ENCODE measurements around the gene FGD6.

The FGD6 gene

DNA sequence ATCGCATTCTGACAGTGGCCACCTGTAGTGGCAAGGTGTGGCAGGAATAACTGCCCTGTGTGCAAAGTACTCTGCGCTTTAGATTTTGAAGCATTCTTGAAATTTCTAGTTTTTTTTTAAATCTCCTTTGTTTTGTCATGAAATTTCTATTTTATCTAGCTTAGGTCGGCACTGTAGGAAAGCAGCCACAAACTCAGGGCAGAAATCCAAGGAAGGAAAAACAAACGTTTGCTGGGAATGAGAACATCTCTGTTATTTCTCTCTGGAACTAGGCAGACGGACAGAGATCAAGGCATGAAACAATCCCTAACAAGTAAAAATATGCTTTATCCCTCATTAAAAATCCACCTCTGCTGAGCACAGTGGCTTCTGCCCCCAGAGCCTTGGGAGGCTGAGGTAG lies 142.5 kb downstream of the FGD6 start:
- no peak for DNase-seq

DNA sequence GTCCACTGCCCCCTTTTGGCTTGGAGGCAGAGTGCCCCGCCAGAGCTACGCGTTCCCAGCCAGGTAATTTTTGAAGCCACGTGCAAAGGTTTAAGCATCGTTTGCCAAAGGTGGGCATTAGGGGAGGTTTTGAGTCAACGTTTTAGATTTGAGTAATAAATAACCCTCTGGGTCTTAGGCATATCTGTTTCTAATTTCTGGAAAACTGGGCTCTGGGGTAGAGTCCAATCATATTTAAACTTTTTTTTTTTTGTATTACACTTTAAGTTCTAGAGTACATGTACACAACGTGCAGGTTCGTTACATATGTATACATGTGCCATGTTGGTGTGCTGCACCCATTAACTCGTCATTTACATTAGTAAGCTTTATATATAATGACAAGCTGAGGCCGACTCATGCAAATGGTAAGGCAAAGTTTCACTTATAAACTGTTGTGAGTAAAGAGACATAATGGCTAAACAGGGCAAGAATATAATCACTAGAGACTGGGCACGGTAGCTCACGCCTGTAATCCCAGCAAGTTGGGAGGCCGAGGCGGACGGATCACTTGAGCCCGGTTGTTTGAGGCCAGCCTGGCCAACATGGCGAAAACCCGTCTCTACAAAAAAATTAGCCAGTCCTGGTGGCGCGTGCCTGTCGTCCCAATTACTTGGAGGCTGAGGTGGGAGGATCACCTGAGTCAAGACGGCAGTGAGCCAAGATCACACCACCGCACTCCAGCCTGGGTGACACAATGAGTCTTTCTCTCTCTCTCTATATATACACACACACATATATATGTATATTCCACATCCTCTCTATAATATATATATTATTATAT lies 143.4 kb downstream of the FGD6 start:
- no peak for DNase-seq

DNA sequence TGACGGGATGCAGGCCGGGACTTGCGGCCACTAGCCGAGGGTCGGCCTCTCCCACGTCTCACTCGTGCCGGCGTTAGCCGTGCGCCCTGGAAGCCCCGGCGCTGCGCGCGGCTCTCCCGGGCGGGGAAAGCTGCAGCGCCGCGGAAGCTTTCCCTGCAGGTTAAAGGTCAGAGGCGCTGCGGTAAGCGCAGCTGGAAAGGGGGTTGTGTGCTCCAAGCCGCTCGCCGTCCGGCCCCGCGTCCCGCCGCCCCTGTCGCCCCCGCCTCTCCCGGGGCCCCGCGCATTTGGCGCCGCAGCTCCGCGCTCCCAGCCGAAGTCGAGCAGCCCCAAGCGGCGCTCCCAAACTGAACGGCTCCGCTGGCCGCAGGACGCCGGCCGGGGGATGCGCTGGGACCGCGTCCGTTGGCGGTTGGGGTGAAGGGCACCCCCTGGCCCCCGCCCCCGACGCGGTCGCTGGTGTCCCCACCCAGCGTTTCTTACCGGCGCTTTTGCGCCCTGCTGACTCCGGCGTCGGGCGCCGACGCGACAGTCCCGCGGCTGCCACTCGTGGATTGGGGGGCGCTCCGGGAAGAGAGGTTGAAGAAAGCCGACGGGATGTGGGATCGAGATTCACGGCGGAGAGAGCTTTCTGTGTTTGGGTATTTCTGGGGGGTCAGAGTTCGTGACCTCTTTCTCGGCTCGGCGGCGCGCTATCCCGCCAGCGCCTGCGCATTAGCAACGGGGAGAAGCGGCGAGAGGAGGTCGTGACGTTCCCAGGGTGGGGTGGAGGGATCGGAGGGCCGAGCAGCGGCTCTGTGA lies 144.2 kb downstream of the FGD6 start, which contains the start of gene NR2C1:
NR2C1 (minus strand) TSS at position 719 of the 798 bp plus-strand sequence. CDS start 6,234 bp downstream, outside the sequence.
- peak; percentile 94 for DNase-seq

DNA sequence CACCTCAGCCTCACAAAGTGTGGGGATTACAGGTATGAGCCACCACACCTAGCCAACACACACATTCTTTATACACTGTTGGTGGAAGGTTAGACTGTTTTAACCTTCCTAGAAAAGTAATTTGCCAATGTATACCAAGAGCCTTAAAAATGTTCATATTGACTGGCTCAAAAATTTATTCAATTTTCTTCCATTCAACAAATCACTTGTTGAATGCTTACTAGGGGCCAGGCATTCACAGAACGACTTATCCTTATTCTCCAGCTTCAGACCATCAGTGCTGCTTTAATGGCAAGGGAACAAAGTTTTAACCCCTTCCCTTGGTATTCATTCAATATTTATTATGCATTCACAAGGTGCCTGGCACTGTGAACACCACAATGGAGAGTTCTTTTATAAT lies 146.9 kb downstream of the FGD6 start:
- DNase-seq = no peak

DNA sequence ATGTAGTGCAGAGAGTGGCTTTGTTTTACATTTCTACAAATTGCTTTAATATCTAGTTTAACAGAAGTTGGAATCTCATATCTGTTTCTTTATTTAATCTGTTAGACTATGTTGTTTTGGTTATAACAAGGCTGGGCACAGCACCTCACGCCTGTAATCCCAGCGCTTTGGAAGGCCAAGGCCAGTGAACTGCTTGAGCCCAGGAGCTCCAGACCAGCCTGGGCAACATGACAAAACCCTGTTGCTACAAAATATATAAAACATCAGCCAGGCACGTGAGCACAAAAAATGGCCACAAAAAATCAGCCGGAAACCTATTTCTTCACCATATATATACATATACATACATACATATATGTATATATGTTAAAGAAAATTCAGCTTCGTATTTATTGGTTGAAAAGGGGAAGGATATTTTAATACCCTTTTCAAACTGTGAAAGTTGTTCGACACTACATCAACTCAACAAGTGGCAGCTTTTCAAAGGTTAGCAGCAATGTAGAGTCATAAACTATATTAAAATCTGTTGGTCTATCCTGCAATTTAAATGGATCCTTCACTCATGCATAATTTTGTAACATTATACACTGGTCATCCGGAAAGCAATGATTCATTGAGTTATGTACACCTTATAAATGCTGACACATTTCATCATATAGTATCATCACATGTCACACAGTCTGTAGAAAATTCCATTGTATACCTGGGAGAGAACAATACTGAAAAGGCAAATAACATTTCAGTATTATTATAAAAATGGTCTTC lies 151.0 kb downstream of the FGD6 start:
- no peak for DNase-seq

DNA sequence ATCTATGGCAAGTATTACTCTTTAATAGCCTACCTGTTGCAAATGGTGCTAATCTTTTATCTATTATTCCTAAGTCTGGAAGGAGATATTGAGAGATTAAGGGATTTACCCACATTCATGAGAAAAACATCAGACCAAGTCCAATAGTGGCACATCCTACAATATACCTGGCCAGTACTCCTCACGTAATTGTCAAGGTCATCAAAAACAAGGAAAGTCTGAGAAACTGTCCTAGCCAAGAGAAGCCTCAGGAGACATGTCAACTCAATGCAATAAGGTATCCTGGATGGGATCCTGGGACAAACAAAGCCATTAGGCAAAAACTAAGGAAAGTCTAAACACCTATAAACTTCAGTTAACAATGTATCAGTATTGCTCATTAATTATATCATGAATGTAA lies 156.3 kb downstream of the FGD6 start:
- DNase-seq = no peak

DNA sequence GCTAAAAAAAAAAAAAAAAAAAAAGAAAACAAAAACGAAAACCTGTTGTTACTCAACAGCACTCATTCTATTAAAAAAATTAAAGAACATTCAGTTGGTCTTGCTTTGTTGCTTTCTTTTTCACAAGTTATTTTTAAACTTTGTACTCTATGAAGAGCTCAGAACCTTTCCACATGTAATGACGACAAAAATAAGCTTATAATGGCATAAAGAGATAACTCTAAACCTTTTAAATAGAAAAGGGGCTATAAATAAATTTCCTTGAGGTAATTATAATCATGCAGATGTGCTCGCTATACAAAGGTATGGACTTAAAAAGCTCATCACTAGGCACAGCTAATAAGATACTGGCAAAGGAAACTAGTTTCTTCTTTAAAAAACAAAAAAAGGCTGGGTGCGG lies 157.3 kb downstream of the FGD6 start:
- DNase-seq = no peak

DNA sequence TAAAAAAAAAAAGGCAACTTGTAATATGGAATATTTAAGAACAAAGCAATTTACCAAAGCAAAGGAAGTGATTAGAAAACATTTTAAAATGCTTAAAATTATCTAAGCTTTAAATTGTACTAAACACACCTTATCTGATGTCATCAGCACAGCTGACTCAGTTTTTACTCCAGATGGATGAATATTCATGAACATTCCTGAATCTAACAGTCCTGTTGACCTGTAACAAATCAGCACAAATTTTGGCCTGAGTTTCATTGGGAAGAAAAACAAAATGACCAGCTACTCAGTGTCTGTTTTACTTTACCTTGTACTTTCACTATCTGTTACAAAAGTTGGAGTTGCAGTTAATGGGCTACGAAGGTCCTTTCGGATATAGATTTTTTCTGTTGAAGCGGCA lies 159.8 kb downstream of the FGD6 start:
- no peak for DNase-seq

DNA sequence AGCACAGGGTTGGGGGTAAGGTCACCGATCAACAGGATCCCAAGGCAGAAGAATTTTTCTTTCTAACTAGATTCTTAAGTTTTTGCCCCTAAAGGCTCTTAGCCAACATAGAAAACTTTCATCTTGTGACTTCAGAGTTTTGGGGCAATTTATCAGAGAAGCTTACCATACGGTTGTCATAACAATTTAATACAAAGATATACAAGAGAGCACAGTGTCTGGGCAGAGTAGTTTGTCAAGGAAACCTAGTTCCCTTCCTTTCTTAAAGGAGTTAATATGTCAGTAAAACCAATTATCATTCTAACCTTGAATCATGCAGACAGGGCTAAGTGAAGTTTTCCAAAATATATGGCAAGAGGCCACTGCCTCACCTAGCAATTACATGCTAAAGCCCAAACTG lies 162.2 kb downstream of the FGD6 start:
- DNase-seq = no peak

DNA sequence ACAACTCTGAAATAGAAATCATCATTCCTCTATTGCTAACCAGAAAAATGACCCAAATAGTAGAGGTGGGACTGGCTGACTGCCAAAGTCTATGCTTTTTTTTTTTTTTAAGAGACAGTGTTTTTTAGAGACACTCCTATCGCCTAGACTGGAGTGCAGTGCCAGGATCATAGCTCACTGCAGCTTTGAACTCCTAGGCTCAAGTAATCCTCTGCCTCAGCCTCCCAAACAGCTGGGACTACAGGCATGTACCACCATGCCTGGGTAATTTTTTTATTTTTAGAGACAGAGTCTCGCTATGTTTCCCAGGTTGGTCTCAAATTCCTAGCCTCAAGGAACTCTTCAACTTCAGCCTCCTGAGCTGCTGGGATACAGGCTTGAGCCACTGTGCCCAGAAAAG lies 163.1 kb downstream of the FGD6 start:
- no peak for DNase-seq

DNA sequence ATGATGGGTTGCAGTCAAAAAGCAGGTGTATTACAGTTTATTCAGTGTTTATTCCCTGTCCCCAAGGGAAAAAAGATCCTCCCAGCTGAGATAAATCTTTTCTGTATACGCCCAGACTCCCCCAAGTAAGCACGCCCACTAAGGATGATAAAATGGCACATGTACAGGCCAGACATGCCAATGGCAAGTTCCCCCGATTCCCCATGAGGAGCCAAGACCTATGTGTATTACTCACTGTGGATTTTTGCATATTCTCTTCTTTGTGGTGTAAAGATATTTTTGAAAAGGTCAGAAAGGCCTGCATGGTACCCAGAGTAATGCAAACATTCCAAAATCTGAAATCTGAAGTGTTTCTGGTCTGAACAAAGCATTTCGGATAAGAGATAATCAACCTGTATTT lies 166.0 kb downstream of the FGD6 start:
- DNase-seq = no peak

DNA sequence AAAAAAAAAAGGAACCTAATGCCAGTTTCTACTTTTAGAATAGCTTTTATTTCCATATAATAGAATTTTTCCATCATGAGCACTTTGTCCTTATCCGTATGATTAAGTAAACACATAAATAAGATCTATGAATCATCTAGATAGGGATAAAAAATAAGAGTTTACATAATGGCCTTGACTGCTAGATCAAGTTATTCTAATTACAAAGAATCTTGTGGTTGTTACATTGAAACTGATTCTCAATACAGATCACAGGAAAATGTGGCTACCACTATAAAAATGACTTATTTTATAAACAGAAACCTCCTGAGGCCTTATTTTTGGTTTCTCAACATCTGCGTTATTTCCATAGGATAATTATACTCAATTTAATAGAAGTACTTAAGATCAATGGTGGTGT lies 179.4 kb downstream of the FGD6 start:
- DNase-seq = no peak

DNA sequence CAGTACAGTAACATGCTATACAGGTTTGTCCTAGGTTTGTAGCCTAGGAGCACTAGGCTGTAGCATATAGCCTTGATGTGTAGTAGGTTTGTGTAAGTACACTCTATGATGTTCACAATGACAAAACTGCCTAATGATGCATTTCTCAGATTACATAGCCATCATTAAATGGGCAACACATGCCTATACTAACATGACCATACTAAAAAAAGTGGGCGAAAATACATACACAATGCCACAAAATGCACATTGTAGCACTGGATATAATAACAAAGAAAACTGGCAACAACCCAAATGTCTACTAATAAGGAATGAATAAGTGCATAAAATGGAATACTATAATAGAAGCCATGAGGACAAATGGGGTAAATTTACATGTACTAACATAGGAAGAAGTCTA lies 182.5 kb downstream of the FGD6 start:
- DNase-seq = no peak
